DMS79 (cell line): ENCODE measurements around the gene PPP1R37.

Experiments
- DNase-seq: peaks from one replicate; lab custom pipeline; 2025; lab: John Stamatoyannopoulos, UW

Gene PPP1R37

DNA sequence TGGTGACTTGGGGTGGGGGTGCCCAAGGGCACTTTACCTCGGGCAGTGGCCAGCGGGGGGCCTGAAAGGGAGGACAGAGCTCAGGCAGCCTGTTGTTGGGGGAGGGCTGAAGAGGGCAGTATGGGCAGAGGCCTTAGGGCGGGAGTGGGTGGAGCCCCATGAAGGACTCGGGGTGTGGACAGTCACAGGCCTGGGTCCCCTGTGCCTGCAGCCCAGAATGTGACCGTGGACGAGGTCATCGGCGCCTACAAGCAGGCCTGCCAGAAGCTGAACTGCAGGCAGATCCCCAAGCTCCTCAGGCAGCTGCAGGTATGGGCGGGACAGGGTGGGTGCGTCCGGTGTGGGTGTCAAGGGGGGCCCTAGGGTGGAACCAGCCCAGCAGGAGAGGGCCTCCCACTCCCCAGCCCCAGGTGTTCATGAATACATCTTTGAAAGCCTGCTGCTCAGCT, 45.3 kb downstream of the PPP1R37 start:
- DNase-seq: no peak

DNA sequence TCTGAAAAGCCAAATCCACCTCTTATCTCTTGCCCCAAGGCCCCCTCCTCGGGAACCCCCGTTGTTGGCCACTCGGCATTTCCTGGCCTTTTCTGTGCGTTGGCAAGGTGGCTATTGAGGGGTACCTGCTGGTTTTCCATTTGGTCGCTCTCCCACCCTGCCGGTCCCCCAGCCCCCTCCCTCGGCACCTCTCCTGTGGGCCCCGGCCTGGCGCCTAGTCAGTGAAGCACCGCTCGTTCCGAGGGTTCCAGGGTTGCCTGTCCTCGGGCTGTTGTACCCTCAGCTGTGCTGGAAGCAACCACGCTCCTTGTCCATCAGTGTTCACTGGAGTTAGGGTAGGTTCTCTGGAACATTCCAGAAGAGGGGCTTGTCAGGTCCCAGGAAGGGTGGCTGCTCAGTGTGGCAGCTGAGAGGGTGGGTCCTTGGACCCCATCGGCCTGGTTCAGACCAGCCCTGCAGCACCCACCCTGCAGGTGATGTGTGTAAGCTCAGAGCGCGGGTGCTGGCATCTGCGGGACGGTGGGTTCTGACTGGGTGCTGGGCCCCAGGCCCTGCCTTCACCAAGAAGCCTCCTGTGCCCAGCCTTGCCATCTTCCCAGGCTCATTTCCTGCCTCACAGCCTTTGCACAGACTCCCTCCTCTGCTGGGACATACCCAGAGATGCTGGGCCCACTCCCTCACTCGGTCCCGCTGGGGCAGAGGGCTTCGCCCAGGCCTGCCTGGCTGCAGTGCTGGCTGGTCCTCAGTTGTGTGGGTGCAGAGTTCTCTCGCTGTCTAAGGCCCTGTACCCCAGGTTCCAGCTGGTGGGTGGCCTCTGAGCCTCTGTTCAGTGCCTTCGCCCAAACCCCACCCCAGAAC, 46.5 kb downstream of the PPP1R37 start:
- DNase-seq: no peak

- no peak for DNase-seq
These were observed 47.1 kb downstream of the PPP1R37 start for GRCh38 chr19:45140144-45140503.

- DNase-seq: no peak
These were observed 47.6 kb downstream of the PPP1R37 start for GRCh38 chr19:45140533-45140932.

DNA sequence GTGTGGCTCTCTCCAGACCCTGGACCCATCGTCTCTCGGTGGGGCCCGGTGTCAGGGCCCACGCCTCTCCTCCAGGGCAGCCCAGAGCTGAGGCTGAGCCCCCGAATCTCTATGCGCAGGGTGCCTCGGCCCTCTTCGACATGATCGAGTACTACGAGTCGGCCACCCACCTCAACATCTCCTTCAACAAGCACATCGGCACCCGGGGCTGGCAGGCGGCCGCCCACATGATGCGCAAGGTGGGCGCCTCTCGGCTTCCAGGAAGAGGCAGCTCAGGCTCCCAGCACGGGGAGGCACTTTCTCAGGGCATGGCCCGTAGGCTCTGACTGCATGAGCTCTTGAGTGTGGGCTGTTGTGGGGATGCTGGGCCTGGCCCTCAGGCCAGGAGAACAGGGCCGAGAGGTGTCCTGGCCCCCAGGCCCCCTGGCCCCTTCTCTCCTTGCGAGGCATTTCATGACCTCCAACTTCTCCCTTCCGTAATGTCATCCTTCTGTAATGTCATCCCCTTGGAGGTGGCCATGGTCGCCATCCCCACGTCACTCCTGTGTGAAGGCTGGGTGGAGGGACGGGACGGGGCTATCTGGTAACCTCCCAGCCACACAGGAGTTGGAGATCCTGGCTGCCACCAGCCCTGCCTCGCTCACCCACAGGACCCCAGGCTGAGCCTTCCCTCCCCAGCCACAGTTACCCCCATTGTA, 48.4 kb downstream of the PPP1R37 start:
- DNase-seq: no peak

GRCh38 chr19:45142016-45142725, 49.2 kb downstream of the PPP1R37 start:
- no peak for DNase-seq

DNA sequence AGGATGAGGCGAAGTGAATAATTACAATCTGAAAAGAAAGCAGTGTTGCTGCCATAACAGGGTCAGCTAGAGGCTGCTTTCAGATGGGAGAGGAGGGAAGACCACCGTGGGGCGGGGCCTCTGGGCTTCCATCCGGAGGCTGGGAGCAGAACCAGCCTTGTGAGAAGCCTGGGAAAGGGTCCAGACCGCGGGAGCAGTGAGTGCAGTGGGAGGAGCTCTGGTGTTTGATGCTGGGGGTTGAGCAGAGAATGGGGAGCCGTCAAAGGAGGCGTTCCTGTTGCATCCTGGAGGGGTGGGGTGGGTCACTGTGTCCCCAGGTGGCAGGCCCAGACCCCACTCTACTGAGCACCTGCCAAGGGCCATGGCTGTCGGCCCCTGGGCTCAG, 49.7 kb downstream of the PPP1R37 start:
- no peak for DNase-seq

- DNase-seq: no peak
These were observed 51.7 kb downstream of the PPP1R37 start for GRCh38 chr19:45144431-45145269.

GRCh38 chr19:45145270-45146189, 52.6 kb downstream of the PPP1R37 start:
- no peak for DNase-seq

- DNase-seq: no peak
These were observed 53.3 kb downstream of the PPP1R37 start for GRCh38 chr19:45146251-45146650.

DNA sequence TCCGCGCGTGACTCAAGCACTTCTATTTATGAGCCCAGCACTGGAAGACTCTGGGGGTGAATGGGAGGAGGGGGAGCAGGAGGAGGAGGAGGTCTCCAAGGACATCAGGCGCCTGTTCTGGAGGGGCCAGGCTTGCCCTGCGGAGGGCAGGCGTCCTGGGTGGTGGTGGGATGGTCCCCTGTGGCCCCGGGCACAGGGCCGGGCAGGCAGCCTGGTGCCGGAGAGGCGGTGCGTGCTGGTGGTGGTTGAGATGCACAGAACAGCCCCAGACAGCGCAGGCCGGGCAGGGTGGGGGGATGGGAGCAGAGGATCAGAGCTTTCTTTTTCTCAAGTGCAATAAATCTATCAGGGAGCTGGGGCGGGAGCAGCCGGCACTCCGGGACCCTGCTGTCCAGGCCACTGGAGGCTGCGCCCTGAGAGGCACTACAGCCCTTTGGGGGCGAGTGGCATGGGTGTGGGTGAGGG, 53.8 kb downstream of the PPP1R37 start:
- no peak for DNase-seq

GRCh38 chr19:45147835-45148676, 55.1 kb downstream of the PPP1R37 start:
- no peak for DNase-seq

DNA sequence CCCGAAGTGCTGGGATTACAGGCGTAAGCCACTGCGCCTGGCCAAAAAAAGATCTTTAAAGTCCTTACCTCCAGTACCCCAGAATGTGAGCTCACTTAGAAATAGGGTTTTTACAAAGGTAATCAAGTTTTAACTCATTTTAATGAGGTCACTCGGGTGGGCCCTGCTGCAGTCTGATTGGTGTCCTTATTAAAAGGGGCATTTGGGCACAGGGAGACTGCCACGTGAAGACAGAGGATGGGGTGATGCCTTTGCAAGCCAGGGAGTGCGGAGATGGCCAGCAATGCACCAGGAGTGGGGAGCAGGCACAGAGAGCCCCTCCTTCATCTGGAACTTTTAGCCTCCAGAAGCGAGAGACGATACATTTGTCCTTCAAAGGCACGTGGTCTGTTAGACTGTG, 56.1 kb downstream of the PPP1R37 start:
- DNase-seq: no peak

DNA sequence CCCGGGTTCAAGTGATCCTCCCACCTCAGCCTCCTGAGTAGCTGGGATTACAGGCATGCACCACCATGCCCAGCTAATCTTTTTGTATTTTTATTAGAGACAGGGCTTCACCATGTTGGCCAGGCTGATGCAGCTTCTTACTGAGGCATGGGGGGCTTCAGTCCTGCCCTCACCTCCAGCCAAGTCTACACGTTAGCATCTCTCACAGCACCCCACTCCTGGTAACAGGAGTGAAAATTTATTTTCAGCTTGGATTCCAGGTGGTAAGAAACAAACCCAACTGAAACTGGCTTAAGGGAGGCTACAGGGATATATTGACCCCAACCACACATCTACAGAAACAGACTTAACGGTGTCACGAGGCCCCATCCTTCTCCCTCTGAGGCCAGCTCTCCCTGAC, 57.2 kb downstream of the PPP1R37 start:
- DNase-seq: no peak

DNA sequence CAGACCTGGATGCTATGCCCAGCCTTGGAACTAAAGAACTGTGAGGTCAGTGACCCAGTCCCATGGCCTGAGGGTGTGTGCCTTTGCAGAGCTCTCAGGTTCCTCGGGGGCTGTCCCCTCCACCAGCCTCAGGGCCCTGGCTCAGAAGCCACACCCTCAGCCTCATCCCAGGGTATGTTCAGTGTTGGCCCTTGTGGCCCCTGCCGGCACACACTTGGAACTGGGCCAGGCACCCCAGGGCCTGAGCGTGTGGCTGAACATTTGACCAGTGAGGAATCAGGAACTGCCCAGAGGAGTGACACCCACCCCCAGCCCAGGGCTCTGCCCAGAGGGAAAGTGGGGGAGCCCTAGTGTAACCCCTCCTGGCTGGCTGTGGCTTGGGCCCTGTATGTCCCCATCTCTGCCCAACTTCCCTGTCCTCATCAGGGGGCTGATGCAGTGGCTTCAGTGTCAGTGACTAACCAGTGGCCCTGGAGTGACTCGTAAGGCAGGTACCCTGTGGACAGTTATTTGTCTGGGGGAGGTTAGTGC, 57.8 kb downstream of the PPP1R37 start:
- DNase-seq: no peak

GRCh38 chr19:45151320-45151719, 58.3 kb downstream of the PPP1R37 start:
- no peak for DNase-seq

DNA sequence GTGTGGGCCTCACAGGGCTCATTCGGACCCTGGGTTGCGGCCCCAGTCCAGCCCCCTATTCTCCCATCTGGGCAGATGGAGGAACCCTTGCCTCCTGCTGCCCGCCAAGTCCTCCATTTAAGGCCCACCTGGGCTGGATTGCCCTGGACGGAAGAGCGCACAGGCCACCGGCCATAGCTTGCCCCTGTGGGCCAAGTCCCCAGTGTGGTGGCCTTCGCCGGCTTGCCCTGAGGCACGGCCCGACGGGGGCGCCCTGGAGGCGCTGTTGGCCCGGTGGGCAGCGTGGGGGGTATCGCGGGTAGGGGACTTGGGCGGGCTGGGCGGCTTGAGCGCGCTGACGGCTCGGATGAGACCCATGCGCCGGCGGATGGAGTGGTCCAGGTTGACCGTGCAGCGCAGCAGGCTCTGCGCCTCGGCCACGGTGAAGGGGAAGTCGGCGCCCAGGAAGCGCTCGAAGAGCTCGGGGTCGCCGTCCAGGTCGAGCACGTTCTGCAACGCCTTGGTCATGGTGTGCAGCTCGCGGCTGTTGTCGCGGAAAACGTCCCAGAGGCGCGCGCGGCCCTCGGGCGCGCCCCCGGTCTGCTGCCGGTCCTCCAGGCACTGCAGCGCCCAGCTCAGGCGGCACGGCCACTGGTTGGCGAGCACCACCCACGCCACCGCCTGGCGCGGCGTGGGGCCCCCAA, 59.0 kb downstream of the PPP1R37 start:
- no peak for DNase-seq

DNA sequence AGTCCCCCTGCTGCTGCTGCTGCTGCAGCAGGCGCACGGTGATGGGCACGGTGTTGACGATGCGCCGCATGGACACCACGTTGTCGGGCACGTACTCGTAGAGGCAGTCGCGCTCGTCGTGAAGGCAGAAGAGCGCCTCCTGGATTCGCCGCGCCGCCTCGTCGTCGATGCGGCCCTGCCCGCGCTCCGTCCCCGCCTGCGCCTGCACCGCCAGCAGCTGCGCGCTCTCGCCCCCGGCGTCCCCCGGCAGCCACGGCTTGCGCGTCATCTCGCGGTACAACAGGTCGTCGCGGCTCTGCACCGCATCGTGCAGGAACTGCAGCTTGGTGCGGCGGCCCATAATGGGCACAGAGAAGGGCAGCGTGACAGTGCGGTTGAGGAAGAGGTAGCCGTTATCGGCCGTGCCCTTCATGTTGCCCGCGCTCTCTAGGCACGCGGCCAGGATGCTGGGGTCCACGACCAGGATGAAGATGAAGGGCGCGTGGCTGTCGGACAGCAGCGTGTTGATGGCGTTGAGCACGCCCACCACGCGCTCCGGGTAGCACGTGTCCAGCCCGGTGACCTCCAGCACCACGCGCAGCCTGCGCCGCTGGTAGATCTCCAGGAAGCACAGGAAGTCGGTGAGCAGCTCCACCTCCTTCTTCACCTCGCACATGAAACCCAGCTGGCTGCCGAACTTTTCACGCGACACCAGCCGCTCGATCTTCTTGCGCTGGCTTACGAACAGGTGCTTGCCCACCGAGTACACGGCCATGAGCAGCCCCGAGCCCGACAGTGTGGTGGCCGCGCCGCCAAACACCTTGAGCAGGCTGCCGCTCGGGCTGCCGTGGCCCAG, 59.7 kb downstream of the PPP1R37 start:
- DNase-seq: peak; percentile 47
